ENCODE results near the gene CYP2W1. TPM values are rescaled to one million over a fixed set of nuclear protein-coding genes. Genes with fewer than 3 reads are reported as not detected.
"Not testable (repeated sequence)": the region's sequence is repeated elsewhere in the genome, so short reads cannot be mapped to it uniquely, and the experiment has no call there.

CYP2W1 gene
- total RNA-seq, 1 donor from 2014 or later, result not detected

DNA sequence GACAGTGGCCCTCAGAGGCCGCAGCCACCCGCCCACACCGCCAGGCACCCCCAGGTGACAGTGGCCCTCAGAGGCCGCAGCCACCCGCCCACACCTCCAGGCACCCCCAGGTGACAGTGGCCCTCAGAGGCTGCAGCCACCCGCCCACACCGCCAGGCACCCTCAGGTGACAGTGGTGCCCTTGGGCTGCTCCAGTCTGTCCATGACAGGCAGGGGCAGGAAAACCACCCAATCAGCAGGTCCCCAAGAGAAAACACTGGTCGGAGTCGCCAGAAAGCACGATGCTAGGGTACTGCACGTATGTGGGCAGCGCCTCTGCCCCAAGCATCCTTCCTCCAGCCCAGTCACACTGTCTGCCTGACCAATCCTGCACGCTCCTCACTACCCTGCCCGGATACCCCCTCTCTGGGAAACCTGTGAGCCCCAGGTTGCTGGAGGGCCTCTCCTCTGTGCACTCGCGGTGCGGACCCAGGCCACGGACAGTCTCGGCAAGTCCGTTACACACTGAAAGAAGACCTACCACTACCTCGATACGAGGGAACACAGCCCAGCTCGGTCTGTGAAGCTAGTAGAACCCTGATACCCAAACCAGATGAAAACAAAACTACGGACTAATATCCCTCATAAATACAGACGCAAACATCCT is 49.7 kb downstream of the CYP2W1 start:
- Mint-ChIP-seq H3K4me1 (ENCODE audit: low read depth) (peaks cover 7% of the 10 kb centered on the region), H3K4me3 (ENCODE audit: unreplicated experiment) (no peak overlapping the region), H3K36me3 (ENCODE audit: low read depth) (no peaks in the 10 kb centered on the region), H3K27me3 (ENCODE audit: low read depth) (no peaks in the 10 kb centered on the region), H3K27ac (ENCODE audit: unreplicated experiment) (no peak overlapping the region), H3K9me3 (ENCODE audit: low read depth) (no peaks in the 10 kb centered on the region)
- TF ChIP-seq, protein P1, sequence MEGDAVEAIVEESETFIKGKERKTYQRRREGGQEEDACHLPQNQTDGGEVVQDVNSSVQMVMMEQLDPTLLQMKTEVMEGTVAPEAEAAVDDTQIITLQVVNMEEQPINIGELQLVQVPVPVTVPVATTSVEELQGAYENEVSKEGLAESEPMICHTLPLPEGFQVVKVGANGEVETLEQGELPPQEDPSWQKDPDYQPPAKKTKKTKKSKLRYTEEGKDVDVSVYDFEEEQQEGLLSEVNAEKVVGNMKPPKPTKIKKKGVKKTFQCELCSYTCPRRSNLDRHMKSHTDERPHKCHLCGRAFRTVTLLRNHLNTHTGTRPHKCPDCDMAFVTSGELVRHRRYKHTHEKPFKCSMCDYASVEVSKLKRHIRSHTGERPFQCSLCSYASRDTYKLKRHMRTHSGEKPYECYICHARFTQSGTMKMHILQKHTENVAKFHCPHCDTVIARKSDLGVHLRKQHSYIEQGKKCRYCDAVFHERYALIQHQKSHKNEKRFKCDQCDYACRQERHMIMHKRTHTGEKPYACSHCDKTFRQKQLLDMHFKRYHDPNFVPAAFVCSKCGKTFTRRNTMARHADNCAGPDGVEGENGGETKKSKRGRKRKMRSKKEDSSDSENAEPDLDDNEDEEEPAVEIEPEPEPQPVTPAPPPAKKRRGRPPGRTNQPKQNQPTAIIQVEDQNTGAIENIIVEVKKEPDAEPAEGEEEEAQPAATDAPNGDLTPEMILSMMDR (IDR thresholded peaks at IDR 0.05), result no peak
- peak; percentile 70 for DNase-seq (ENCODE audit: low spot score)

DNA sequence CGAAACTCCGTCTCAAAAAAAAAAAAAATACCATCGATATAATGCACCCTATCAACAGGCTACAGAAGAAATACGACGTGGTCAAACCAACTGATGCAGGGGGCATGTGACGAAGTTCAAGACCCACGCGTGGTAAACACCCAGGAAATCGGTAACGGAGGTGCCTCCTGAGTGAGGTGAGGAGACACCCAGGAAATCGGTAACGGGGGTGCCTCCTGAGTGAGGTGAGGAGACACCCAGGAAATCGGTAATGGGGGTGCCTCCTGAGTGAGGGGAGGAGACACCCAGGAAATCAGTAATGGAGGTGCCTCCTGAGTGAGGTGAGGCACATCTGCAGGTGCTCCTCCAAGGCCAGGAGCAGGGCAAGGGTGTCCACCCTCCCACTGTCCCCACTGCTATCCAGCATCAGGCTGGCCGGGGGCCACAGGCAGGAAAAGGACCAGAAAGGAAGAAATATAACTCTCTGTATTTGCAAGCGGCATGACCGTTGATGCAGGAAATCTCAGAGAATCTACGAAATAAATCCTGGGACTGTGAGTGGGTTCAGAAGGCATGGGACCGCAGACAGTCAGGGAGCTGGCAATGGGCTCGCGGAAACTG is 50.7 kb downstream of the CYP2W1 start:
- TF ChIP-seq, protein P1 (IDR thresholded peaks at IDR 0.05), result no peak
- no peak overlapping the region for H3K27ac Mint-ChIP-seq (ENCODE audit: unreplicated experiment)
- H3K27me3 Mint-ChIP-seq (ENCODE audit: low read depth), result no peaks in the 10 kb centered on the region
- no peaks in the 10 kb centered on the region for H3K9me3 Mint-ChIP-seq (ENCODE audit: low read depth)
- H3K36me3 Mint-ChIP-seq (ENCODE audit: low read depth), result no peaks in the 10 kb centered on the region
- no peak overlapping the region for H3K4me3 Mint-ChIP-seq (ENCODE audit: unreplicated experiment)
- DNase-seq (ENCODE audit: low spot score), result peak; percentile 63
- H3K4me1 Mint-ChIP-seq (ENCODE audit: low read depth), result peaks cover 7% of the 10 kb centered on the region

DNA sequence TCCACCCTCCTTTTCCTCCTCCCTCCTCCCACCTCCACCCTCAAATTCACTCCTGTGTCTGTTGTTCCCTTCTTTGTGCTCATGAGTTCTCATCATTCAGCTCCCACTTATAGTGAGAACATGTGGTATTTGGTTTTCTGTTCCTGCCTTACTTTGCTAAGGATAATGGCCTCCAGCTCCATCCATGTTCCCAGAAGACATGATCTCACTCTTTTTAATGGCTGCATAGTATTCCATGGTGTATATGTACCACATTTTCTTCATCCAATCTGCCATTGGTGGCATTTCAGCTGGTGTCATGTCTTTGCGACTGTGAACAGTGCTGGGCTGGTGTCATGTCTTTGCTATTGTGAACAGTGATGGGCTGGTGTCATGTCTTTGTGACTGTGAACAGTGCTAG is 51.8 kb downstream of the CYP2W1 start:
- H3K27ac Mint-ChIP-seq (ENCODE audit: unreplicated experiment); H3K4me1 Mint-ChIP-seq (ENCODE audit: low read depth); DNase-seq (ENCODE audit: low spot score); H3K4me3 Mint-ChIP-seq (ENCODE audit: unreplicated experiment); H3K27me3 Mint-ChIP-seq (ENCODE audit: low read depth); H3K36me3 Mint-ChIP-seq (ENCODE audit: low read depth); H3K9me3 Mint-ChIP-seq (ENCODE audit: low read depth): not testable (repeated sequence)

DNA sequence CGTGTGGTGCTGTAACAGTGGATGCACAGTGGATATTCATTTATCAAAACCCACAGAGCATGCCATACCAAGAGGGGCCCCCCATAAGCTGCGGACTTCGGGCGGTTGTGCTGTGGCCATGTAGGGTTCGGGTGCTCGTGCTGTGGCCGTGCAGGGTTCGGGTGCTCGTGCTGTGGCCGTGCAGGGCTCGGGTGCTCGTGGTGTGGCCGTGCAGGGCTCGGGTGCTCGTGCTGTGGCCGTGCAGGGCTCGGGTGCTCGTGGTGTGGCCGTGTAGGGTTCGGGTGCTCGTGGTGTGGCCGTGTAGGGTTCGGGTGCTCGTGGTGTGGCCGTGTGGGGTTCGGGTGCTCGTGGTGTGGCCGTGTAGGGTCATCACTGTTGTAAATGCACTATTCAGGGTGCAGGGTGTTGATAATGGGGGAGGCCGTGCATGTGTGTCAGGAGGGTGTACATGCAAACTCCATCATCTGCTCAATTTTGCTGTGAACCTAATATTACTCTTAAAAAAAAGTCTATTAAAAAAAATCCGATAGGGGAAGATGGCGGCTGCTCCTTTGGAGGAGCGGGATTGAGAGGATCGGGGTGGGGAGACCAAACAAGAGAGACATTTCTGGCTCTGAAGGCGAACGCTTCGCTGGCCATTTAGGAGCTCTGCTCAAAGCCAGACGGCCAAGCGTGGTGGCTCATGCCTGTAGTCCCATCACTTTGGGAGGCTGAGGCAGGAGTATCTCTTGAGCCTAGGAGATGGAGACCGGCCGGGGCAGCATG is 53.4 kb downstream of the CYP2W1 start:
- H3K27ac Mint-ChIP-seq (ENCODE audit: unreplicated experiment); H3K9me3 Mint-ChIP-seq (ENCODE audit: low read depth); H3K27me3 Mint-ChIP-seq (ENCODE audit: low read depth); H3K4me1 Mint-ChIP-seq (ENCODE audit: low read depth); H3K36me3 Mint-ChIP-seq (ENCODE audit: low read depth); H3K4me3 Mint-ChIP-seq (ENCODE audit: unreplicated experiment): not testable (repeated sequence)
- peak; percentile 49 for DNase-seq (ENCODE audit: low spot score)

Small RNA genes lying within 50 kb of the gene (microRNA-seq; reads per million reads assigned to microRNA genes)
- 1,025 reads per million, percentile 79 among the genes with 10 or more reads in this experiment for gene MIR339 (ENCODE audit: borderline number of aligned reads)

Other genes with a start within 250 kb of the CYP2W1 start
- gene SUN1, start 150.7 kb upstream of the CYP2W1 start, total RNA-seq, result 125 to 139 TPM (median 134 TPM) in 3 replicates
- 26.8 to 34.7 TPM (median 28.0 TPM) in 3 replicates for gene GET4, start 106.6 kb upstream of the CYP2W1 start, total RNA-seq
- 3.9 to 7.0 TPM (median 6.7 TPM) in 3 replicates for gene ADAP1, start 28.5 kb upstream of the CYP2W1 start, total RNA-seq
- 9.2 to 9.6 TPM (median 9.5 TPM) in 3 replicates for gene COX19, start 7.6 kb upstream of the CYP2W1 start, total RNA-seq
- 1.4 to 4.4 TPM (median 3.8 TPM) in 3 replicates for gene GPR146, start 61.4 kb downstream of the CYP2W1 start, total RNA-seq
- gene GPER1, start 104.9 kb downstream of the CYP2W1 start, total RNA-seq, result 5.7 to 9.9 TPM (median 9.5 TPM) in 3 replicates
- 15.2 to 16.2 TPM (median 15.6 TPM) in 3 replicates for gene ZFAND2A, start 177.0 kb downstream of the CYP2W1 start, total RNA-seq
- not detected in 3 replicates for gene UNCX, start 249.7 kb downstream of the CYP2W1 start, total RNA-seq